SK-N-SH (cell line): ENCODE results near the gene FAM151A. TPM values are rescaled to one million over a fixed set of nuclear protein-coding genes. Genes with fewer than 3 reads are reported as not detected.

ENCODE experiments used
- CTCF ChIA-PET: fragments of 300-600, 350-600 bp; formaldehyde crosslinking; extraction: SDS; loops from one replicate; lab custom pipeline; 2021; lab: Yijun Ruan, JAX
- POLR2A ChIA-PET: fragments of 350-600 bp; sonication (Branson Sonifier 250); formaldehyde crosslinking; extraction: SDS; loops from one replicate; lab custom pipeline; 2020; ENCODE audit warnings: antibody characterized with exemption, inconsistent platforms; lab: Yijun Ruan, JAX
- DNase-seq: peaks from one replicate; pipeline ENCODE4 v3.0.0; 2012
- H2AFZ ChIP-seq: fragments of 200-600 bp; sonication (generic); 2 replicates; pipeline ENCODE4 v1.8.1; 2016; ENCODE audit warnings: antibody characterized with exemption, mild to moderate bottlenecking, low read depth
- H3F3A ChIP-seq: fragments of 200-600 bp; sonication (generic); replicated peaks from 2 replicates; pipeline ENCODE3; 2016; ENCODE audit warnings: antibody characterized with exemption, mild to moderate bottlenecking; ENCODE audit not compliant: insufficient read depth
- H3K27ac ChIP-seq, 2 experiments: fragments of 200-500 bp in 1 of 2; fragments of 200-600 bp in 1 of 2; sonication (Bioruptor generic) in 1 of 2; sonication (generic), shearing (Covaris generic) in 1 of 2; 2 replicates each; pipeline versions ENCODE4 v1.5.1 to v1.6.1; 2014 to 2016; ENCODE audit warnings: low read depth in 2 of 2, inconsistent platforms in 1 of 2, low read length in 1 of 2, mild to moderate bottlenecking in 1 of 2, mixed read lengths in 1 of 2
- H3K27me3 ChIP-seq: fragments of 200-600 bp; sonication (generic), shearing (Covaris generic); 2 replicates; pipeline ENCODE4 v1.6.1; 2016; ENCODE audit warnings: mixed run types; ENCODE audit not compliant: insufficient read depth
- H3K36me3 ChIP-seq, 2 experiments: fragments of 200-500 bp in 1 of 2; fragments of 200-600 bp in 1 of 2; sonication (Bioruptor generic) in 1 of 2; sonication (generic) in 1 of 2; replicated peaks in 1 of 2; 2 replicates each; pipeline versions ENCODE3 to v1.5.1; 2014 to 2016; ENCODE audit warnings: low read length in 1 of 2, mild to moderate bottlenecking in 1 of 2; ENCODE audit not compliant: insufficient read depth in 2 of 2, control insufficient read depth in 1 of 2
- H3K4me1 ChIP-seq, 2 experiments: fragments of 200-500 bp in 1 of 2; fragments of 200-600 bp in 1 of 2; sonication (Bioruptor generic) in 1 of 2; sonication (generic), shearing (Covaris generic) in 1 of 2; 2 replicates each; pipeline versions ENCODE4 v1.5.1 to v1.6.1; 2014 to 2016; ENCODE audit warnings: low read depth in 1 of 2, low read length in 1 of 2, mixed run types in 1 of 2; ENCODE audit not compliant: insufficient read depth in 2 of 2, control insufficient read depth in 1 of 2
- H3K4me2 ChIP-seq: fragments of 200-600 bp; sonication (generic), shearing (Covaris generic); 2 replicates; pipeline ENCODE4 v1.6.1; 2017; ENCODE audit warnings: mixed run types
- H3K4me3 ChIP-seq, 2 experiments: fragments of 200-500 bp in 1 of 2; fragments of 200-600 bp in 1 of 2; sonication (Bioruptor generic) in 1 of 2; sonication (generic), shearing (Covaris generic) in 1 of 2; 2 replicates each; pipeline versions ENCODE4 v1.5.1 to v1.8.1; 2014 to 2016; ENCODE audit warnings: low read depth in 2 of 2, inconsistent platforms in 1 of 2, low read length in 1 of 2, mild to moderate bottlenecking in 1 of 2, mixed read lengths in 1 of 2, moderate library complexity in 1 of 2
- H3K79me2 ChIP-seq: fragments of 200-600 bp; sonication (generic); 2 replicates; pipeline ENCODE4 v1.8.1; 2017; ENCODE audit warnings: mild to moderate bottlenecking; ENCODE audit not compliant: insufficient read depth
- H3K9ac ChIP-seq: fragments of 200-600 bp; sonication (generic); 2 replicates; pipeline ENCODE4 v1.6.1; 2017; ENCODE audit warnings: mixed run types
- H3K9me2 ChIP-seq: fragments of 200-600 bp; sonication (generic); 2 replicates; pipeline ENCODE4 v1.6.1; 2017; ENCODE audit warnings: mixed run types
- H3K9me3 ChIP-seq: fragments of 200-600 bp; sonication (generic); 2 replicates; pipeline ENCODE4 v1.6.1; 2017; ENCODE audit warnings: mixed run types, mild to moderate bottlenecking, moderate library complexity
- H4K20me1 ChIP-seq: fragments of 200-600 bp; sonication (generic); 2 replicates; pipeline ENCODE4 v1.6.1; 2017; ENCODE audit warnings: mild to moderate bottlenecking, mixed run types; ENCODE audit not compliant: insufficient read depth
- CHD2 ChIP-seq: fragments of 150-350 bp; IDR thresholded peaks from 2 replicates; pipeline ENCODE4 v1.6.1; 2018; ENCODE audit warnings: low read length; ENCODE audit not compliant: partially characterized antibody
- EP300 ChIP-seq, 2 experiments: IDR thresholded peaks; 2 replicates each; pipeline versions ENCODE4 v1.4.0 to v1.6.1; 2012; ENCODE audit warnings: borderline replicate concordance in 1 of 2, low read depth in 1 of 2, low read length in 1 of 2
- EZH2phosphoT487 ChIP-seq: fragments of 200-600 bp; sonication (generic); IDR thresholded peaks from 2 replicates; pipeline ENCODE4 v1.6.1; 2017; ENCODE audit warnings: low read depth, mixed run types, mild to moderate bottlenecking, antibody characterized with exemption, moderate library complexity, borderline replicate concordance
- FOSL2 ChIP-seq: IDR thresholded peaks from 2 replicates; pipeline ENCODE4 v1.4.0; 2012; ENCODE audit warnings: low read depth, mild to moderate bottlenecking, moderate library complexity, borderline replicate concordance
- GABPA ChIP-seq: IDR thresholded peaks from 2 replicates; pipeline ENCODE4 v1.4.0; 2012; ENCODE audit warnings: low read depth, mild to moderate bottlenecking
- IRF3 ChIP-seq: fragments of 150-350 bp; IDR thresholded peaks from 2 replicates; pipeline ENCODE4 v1.6.1; 2016; ENCODE audit warnings: mild to moderate bottlenecking, low read depth, low read length
- JUND ChIP-seq: IDR thresholded peaks from 2 replicates; pipeline ENCODE4 v1.4.0; 2012
- MXI1 ChIP-seq: IDR thresholded peaks from 2 replicates; pipeline ENCODE4 v1.6.1; 2012; ENCODE audit warnings: mild to moderate bottlenecking, low read depth, low read length, improper control_type of control experiment
- NRF1 ChIP-seq: IDR thresholded peaks from 2 replicates; pipeline ENCODE4 v1.6.1; 2012; ENCODE audit warnings: low read depth, mild to moderate bottlenecking, low read length
- RAD21 ChIP-seq: IDR thresholded peaks from 2 replicates; pipeline ENCODE4 v1.6.1; 2012; ENCODE audit warnings: mild to moderate bottlenecking, low read length
- REST ChIP-seq: IDR thresholded peaks from 2 replicates; pipeline ENCODE4 v1.6.1; 2012; ENCODE audit warnings: mild to moderate bottlenecking, low read depth, low read length, moderate library complexity
- RFX5 ChIP-seq: IDR thresholded peaks from 2 replicates; pipeline ENCODE4 v1.6.1; 2012; ENCODE audit warnings: mild to moderate bottlenecking, improper control_type of control experiment, low read length
- RXRA ChIP-seq: IDR thresholded peaks from 2 replicates; pipeline ENCODE4 v1.4.0; 2012; ENCODE audit warnings: low read depth, mild to moderate bottlenecking, borderline replicate concordance
- SIN3A ChIP-seq: IDR thresholded peaks from 2 replicates; pipeline ENCODE4 v1.6.1; 2012; ENCODE audit warnings: low read depth, mild to moderate bottlenecking, low read length, moderate library complexity, borderline replicate concordance
- SMC3 ChIP-seq: IDR thresholded peaks from 2 replicates; pipeline ENCODE4 v1.6.1; 2012; ENCODE audit warnings: low read depth, low read length, improper control_type of control experiment
- TEAD4 ChIP-seq: IDR thresholded peaks from 2 replicates; pipeline ENCODE4 v1.4.0; 2012; ENCODE audit warnings: mild to moderate bottlenecking, borderline replicate concordance; ENCODE audit not compliant: insufficient read depth
- USF1 ChIP-seq: IDR thresholded peaks from 2 replicates; pipeline ENCODE4 v1.4.0; 2012; ENCODE audit warnings: low read depth, borderline replicate concordance
- WGBS: methylation state at CpG from one replicate; pipeline ENCODE4 v1.1.6; 2017; ENCODE audit warnings: low lambda C conversion rate; 5-methylcytosine and 5-hydroxymethylcytosine counted together
- polyA plus RNA-seq, 3 experiments: library from polyadenylated mRNA; depleted of rRNA; stranded (reverse); fragments of >200 nt; gene quantifications; 2 replicates each; pipeline ENCODE4 v1.2.3, GENCODE V29; 2012
- TF ChIP-seq, protein P1 (sequence below): IDR thresholded peaks from 2 replicates; pipeline ENCODE4 v1.4.0; 2012; ENCODE audit warnings: low read depth
- TF ChIP-seq, protein P2 (sequence below): IDR thresholded peaks from 2 replicates; pipeline ENCODE4 v1.4.0; 2012; ENCODE audit warnings: low read depth, borderline replicate concordance

Gene FAM151A
- polyA plus RNA-seq, 1 of the 3 experiments (the other 2 are of a cell fraction): not detected

DNA sequence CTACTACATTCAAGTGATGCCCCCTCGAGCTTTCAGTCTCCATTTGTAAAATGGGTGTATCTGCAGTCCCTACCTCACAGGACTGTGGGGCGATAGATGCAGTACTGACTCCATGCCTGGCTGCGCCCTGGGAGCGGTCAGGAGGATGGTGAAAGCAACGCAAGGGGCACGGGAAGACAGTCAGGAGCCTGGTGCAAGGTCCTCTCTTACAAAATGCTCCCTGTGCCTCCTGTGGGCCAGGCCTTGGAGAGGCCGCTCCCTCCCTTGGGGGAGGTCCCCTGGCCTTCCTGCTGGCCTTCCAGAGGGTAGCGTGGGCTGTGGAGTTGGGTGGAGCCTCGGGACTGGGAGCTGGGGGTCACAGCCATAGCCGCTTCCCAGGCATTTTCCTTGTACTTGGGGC is 21.6 kb downstream of the FAM151A start:
- 92% methylated on average over 9 of the region's 10 CpGs for WGBS

More for the DNA sequence above, 21.6 kb downstream of the FAM151A start:
- no peaks in the 10 kb centered on the region for H3K9me2 ChIP-seq
- H3K9me3 ChIP-seq: no peaks in the 10 kb centered on the region
- no peaks in the 10 kb centered on the region for H4K20me1 ChIP-seq
- no peak overlapping the region for H3K4me3 ChIP-seq
- H3K4me2 ChIP-seq: no peak overlapping the region
- no peak for TF ChIP-seq SMC3
- TF ChIP-seq FOSL2: no peak
- TF ChIP-seq SIN3A: no peak
- TF ChIP-seq RFX5: no peak
- no peak for TF ChIP-seq USF1
- no peak for TF ChIP-seq EZH2phosphoT487
- TF ChIP-seq JUND: no peak
- TF ChIP-seq CHD2: no peak
- TF ChIP-seq MXI1: no peak
- TF ChIP-seq, protein P1, sequence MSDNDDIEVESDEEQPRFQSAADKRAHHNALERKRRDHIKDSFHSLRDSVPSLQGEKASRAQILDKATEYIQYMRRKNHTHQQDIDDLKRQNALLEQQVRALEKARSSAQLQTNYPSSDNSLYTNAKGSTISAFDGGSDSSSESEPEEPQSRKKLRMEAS: no peak
- no peak for TF ChIP-seq IRF3
- no peak for TF ChIP-seq EP300 (IDR thresholded peaks at IDR 0.05; ENCODE audit: borderline replicate concordance in 1 of 2, low read depth in 1 of 2, low read length in 1 of 2)
- no peak for TF ChIP-seq TEAD4
- no peak for TF ChIP-seq REST
- TF ChIP-seq RAD21: no peak
- TF ChIP-seq RXRA: no peak
- no peak for TF ChIP-seq GABPA
- TF ChIP-seq, protein P2, sequence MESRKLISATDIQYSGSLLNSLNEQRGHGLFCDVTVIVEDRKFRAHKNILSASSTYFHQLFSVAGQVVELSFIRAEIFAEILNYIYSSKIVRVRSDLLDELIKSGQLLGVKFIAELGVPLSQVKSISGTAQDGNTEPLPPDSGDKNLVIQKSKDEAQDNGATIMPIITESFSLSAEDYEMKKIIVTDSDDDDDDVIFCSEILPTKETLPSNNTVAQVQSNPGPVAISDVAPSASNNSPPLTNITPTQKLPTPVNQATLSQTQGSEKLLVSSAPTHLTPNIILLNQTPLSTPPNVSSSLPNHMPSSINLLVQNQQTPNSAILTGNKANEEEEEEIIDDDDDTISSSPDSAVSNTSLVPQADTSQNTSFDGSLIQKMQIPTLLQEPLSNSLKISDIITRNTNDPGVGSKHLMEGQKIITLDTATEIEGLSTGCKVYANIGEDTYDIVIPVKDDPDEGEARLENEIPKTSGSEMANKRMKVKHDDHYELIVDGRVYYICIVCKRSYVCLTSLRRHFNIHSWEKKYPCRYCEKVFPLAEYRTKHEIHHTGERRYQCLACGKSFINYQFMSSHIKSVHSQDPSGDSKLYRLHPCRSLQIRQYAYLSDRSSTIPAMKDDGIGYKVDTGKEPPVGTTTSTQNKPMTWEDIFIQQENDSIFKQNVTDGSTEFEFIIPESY: no peak
- TF ChIP-seq NRF1: no peak
- TF ChIP-seq, all 33 proteins: peak for 0
- no peak overlapping the region for H3K9ac ChIP-seq
- H3K27me3 ChIP-seq: no peaks in the 10 kb centered on the region
- no peak for DNase-seq
- peaks cover 0 to 13% of the 10 kb centered on the region in 2 experiments for H3K36me3 ChIP-seq
- no peak overlapping the region for H3K27ac ChIP-seq
- no peaks in the 10 kb centered on the region for H3F3A ChIP-seq
- peaks cover 0 to 17% of the 10 kb centered on the region in 2 experiments; a peak in 1 of 4 replicates for H3K4me1 ChIP-seq
- ChIA-PET POLR2A (no interaction called here), CTCF (no interaction called here)
- H2AFZ ChIP-seq: no peak overlapping the region
- no peaks in the 10 kb centered on the region for H3K79me2 ChIP-seq
